Prostate gland (tissue), 2 donors: ENCODE results near the gene MTA3.

Source experiments
- CTCF ChIP-seq, 4 experiments: fragments of 200-600 bp in 2 of 4; fragments of 450-650 bp in 2 of 4; sonication (generic) in 2 of 4; IDR thresholded peaks; 1 replicate in 3 of 4; 2 replicates in 1 of 4; pipeline ENCODE4 v1.5.1; 2016 to 2019; ENCODE audit warnings: antibody characterized with exemption in 4 of 4, mild to moderate bottlenecking in 2 of 4, moderate library complexity in 2 of 4
- POLR2AphosphoS5 ChIP-seq: sonication (generic); formaldehyde crosslinking; IDR thresholded peaks from one replicate; pipeline ENCODE4 v1.6.1; 2017; ENCODE audit warnings: antibody characterized with exemption

DNA sequence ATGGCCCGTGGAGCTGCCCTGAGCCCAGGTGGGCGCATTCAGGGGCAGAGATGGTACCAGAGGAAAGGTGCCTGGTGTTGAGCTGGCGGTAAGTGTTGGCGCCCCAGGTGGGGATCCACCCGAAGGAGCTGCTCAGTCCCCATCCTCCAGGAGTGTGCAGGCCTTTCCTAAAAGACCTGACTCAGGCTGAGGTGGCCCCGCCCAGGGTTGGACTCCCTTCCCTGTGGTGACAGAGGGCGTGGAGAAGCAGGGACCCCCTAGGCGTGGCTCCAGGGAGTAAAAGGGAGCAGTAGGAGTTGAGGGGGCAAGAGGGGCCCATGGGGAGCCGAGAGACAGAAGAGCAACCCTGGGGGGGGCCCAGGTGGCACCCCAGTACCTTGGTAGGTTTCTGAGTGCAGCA lies 193.1 kb downstream of the MTA3 start:
- no peak for TF ChIP-seq POLR2AphosphoS5
- no peak for TF ChIP-seq CTCF (IDR thresholded peaks at IDR 0.05)
